Measurements from ENCODE around the gene PIEZO2. TPM values are rescaled to one million over a fixed set of nuclear protein-coding genes. Genes with fewer than 3 reads are reported as not detected.

Gene PIEZO2
- total RNA-seq, 1 donor from 2014 or later: 134 TPM

- peaks cover 7% of the 10 kb centered on the region for H3K4me1 Mint-ChIP-seq (ENCODE audit: unreplicated experiment)
- no peak overlapping the region for H3K4me3 Mint-ChIP-seq (ENCODE audit: unreplicated experiment)
- H3K36me3 Mint-ChIP-seq (ENCODE audit: unreplicated experiment): peaks cover 3% of the 10 kb centered on the region
- TF ChIP-seq, protein P1, sequence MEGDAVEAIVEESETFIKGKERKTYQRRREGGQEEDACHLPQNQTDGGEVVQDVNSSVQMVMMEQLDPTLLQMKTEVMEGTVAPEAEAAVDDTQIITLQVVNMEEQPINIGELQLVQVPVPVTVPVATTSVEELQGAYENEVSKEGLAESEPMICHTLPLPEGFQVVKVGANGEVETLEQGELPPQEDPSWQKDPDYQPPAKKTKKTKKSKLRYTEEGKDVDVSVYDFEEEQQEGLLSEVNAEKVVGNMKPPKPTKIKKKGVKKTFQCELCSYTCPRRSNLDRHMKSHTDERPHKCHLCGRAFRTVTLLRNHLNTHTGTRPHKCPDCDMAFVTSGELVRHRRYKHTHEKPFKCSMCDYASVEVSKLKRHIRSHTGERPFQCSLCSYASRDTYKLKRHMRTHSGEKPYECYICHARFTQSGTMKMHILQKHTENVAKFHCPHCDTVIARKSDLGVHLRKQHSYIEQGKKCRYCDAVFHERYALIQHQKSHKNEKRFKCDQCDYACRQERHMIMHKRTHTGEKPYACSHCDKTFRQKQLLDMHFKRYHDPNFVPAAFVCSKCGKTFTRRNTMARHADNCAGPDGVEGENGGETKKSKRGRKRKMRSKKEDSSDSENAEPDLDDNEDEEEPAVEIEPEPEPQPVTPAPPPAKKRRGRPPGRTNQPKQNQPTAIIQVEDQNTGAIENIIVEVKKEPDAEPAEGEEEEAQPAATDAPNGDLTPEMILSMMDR (IDR thresholded peaks at IDR 0.05): no peak
- DNase-seq (ENCODE audit: extremely low spot score, unreplicated experiment): no peak
- no peaks in the 10 kb centered on the region for H3K27me3 Mint-ChIP-seq (ENCODE audit: unreplicated experiment)
- H3K27ac Mint-ChIP-seq (ENCODE audit: unreplicated experiment): no peak overlapping the region
- peaks cover 4% of the 10 kb centered on the region for H3K9me3 Mint-ChIP-seq (ENCODE audit: unreplicated experiment)
Measured at GRCh38 chr18:11165952-11166351, 16.6 kb upstream of the PIEZO2 start.

GRCh38 chr18:11165138-11165537 is 15.8 kb upstream of the PIEZO2 start:
- no peak for DNase-seq (ENCODE audit: extremely low spot score, unreplicated experiment)
- TF ChIP-seq, protein P1 (IDR thresholded peaks at IDR 0.05): no peak
- Mint-ChIP-seq H3K4me1 (ENCODE audit: unreplicated experiment) (peaks cover 7% of the 10 kb centered on the region), H3K27me3 (ENCODE audit: unreplicated experiment) (no peaks in the 10 kb centered on the region), H3K36me3 (ENCODE audit: unreplicated experiment) (peaks cover 3% of the 10 kb centered on the region), H3K9me3 (ENCODE audit: unreplicated experiment) (peaks cover 4% of the 10 kb centered on the region), H3K4me3 (ENCODE audit: unreplicated experiment) (no peak overlapping the region), H3K27ac (ENCODE audit: unreplicated experiment) (no peak overlapping the region)

DNA sequence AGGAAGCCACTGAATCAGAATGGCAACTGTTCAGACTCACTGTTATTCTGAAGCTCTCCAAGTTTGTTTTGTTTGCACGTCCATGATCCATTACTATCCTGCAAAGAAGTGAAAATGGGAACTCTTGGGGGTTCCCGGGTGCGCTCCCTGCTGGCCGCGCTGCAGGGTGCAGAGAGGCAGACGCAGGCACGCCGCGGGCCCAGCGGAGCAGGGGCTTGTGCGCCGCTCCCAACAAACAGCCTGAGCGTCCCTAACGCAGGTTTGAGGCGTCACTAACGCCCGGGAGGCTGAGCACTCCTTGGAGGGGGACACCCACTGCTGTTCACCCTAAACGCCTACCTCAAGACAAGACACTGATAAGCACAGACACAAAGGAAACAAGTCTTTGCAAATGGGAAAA is 14.3 kb upstream of the PIEZO2 start:
- Mint-ChIP-seq H3K9me3 (ENCODE audit: unreplicated experiment) (no peaks in the 10 kb centered on the region), H3K27ac (ENCODE audit: unreplicated experiment) (no peak overlapping the region), H3K4me1 (ENCODE audit: unreplicated experiment) (peaks cover 7% of the 10 kb centered on the region), H3K4me3 (ENCODE audit: unreplicated experiment) (no peak overlapping the region), H3K36me3 (ENCODE audit: unreplicated experiment) (no peaks in the 10 kb centered on the region), H3K27me3 (ENCODE audit: unreplicated experiment) (no peaks in the 10 kb centered on the region)
- no peak for DNase-seq (ENCODE audit: extremely low spot score, unreplicated experiment)
- TF ChIP-seq, protein P1 (IDR thresholded peaks at IDR 0.05): no peak

DNA sequence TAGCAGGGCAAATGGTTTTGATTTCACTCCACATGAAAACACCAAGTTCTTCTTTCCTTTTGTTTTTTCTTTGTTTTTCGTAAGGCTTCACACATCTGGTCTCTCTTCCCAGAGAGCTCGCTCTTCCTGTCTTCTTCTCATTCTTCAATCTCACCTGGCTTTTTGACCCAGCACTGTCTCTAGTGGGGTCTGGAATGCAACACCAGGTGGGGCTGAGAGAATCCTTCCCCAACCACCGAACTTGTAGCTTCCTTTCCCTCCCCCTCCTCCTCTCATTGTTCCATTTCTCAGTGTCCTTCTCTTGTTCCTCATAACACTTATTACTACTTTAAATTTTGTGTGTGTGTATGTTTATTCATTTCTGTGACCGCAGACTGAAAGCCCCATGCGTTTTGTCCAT is 13.5 kb upstream of the PIEZO2 start:
- H3K36me3 Mint-ChIP-seq (ENCODE audit: unreplicated experiment): no peaks in the 10 kb centered on the region
- H3K27ac Mint-ChIP-seq (ENCODE audit: unreplicated experiment): no peak overlapping the region
- no peak for DNase-seq (ENCODE audit: extremely low spot score, unreplicated experiment)
- no peaks in the 10 kb centered on the region for H3K27me3 Mint-ChIP-seq (ENCODE audit: unreplicated experiment)
- H3K4me1 Mint-ChIP-seq (ENCODE audit: unreplicated experiment): peaks cover 7% of the 10 kb centered on the region
- H3K4me3 Mint-ChIP-seq (ENCODE audit: unreplicated experiment): no peak overlapping the region
- TF ChIP-seq, protein P1 (IDR thresholded peaks at IDR 0.05): no peak
- H3K9me3 Mint-ChIP-seq (ENCODE audit: unreplicated experiment): no peaks in the 10 kb centered on the region

DNA sequence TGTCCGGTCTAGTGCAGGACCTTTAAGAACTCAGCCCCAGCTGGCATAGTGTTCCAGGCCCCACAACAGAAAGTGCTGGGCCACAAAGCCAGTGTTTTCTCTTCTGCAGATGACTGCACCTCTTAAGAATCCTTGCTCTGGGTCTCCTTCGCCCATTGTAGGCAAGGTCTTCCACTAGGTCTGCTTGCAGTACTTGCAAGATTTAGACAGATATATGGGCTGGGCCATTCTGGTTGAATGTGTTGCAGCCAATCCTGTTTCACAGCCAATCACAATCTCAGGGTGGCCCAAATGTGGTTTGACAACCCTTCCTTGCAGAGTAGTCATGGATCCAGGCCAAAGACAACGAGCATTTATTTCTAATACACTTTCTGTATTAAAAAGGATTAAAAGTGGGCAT is 13.1 kb upstream of the PIEZO2 start:
- Mint-ChIP-seq H3K4me1 (ENCODE audit: unreplicated experiment) (peaks cover 7% of the 10 kb centered on the region), H3K27me3 (ENCODE audit: unreplicated experiment) (no peaks in the 10 kb centered on the region), H3K4me3 (ENCODE audit: unreplicated experiment) (no peak overlapping the region), H3K9me3 (ENCODE audit: unreplicated experiment) (no peaks in the 10 kb centered on the region), H3K36me3 (ENCODE audit: unreplicated experiment) (no peaks in the 10 kb centered on the region), H3K27ac (ENCODE audit: unreplicated experiment) (no peak overlapping the region)
- DNase-seq (ENCODE audit: extremely low spot score, unreplicated experiment): no peak
- TF ChIP-seq, protein P1 (IDR thresholded peaks at IDR 0.05): no peak
